ENCODE data around the gene EYA2. TPM values are rescaled to one million over a fixed set of nuclear protein-coding genes. Genes with fewer than 3 reads are reported as not detected.

Gene EYA2
- total RNA-seq, 4 donors from 2014 or later: 0.60 to 4.0 (median 0.99) TPM

DNA sequence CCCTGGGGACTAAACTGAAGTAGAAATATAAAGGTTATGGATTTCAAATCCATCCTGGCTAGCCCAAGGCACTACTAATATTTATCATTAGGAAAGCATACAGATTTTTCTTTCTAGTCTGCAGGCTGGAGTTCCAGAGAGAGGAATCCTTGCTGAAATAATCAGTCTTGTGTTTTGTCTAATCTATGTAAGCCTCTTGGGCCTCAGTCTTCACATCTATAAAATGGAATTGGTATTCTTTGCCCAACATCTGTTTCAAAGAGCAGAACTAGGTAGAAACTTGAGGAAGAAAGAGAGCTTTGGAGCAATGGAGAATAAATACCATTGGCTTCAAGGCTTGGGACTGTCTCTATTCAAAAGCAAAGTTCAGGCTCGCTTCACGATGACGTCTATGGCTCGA lies 249.8 kb downstream of the EYA2 start:
- ATAC-seq (no peak), DNase-seq (no peak)
- Histone ChIP-seq H3K4me1 (no peaks in the 10 kb centered on the region), H3K9me3 (no peaks in the 10 kb centered on the region), H3K36me3 (no peaks in the 10 kb centered on the region), H3K27me3 (no peaks in the 10 kb centered on the region), H3K27ac (no peak overlapping the region), H3K4me3 (no peak overlapping the region)
- intact Hi-C loops (cut with DNase I; ENCODE audit: low total_unique reads) (no loop called here), in situ Hi-C loops (cut with MboI; ENCODE audit: low sequenced_read_pairs in 4 of 4) (loop anchor here in 1 of 4 donors (25.0 kb wide), 1 partner anchor 382 kb away; no protein-coding TSS in a partner anchor)
- TF ChIP-seq, protein P1, sequence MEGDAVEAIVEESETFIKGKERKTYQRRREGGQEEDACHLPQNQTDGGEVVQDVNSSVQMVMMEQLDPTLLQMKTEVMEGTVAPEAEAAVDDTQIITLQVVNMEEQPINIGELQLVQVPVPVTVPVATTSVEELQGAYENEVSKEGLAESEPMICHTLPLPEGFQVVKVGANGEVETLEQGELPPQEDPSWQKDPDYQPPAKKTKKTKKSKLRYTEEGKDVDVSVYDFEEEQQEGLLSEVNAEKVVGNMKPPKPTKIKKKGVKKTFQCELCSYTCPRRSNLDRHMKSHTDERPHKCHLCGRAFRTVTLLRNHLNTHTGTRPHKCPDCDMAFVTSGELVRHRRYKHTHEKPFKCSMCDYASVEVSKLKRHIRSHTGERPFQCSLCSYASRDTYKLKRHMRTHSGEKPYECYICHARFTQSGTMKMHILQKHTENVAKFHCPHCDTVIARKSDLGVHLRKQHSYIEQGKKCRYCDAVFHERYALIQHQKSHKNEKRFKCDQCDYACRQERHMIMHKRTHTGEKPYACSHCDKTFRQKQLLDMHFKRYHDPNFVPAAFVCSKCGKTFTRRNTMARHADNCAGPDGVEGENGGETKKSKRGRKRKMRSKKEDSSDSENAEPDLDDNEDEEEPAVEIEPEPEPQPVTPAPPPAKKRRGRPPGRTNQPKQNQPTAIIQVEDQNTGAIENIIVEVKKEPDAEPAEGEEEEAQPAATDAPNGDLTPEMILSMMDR (IDR thresholded peaks at IDR 0.05 in 4 of 5, conservative IDR thresholded peaks at IDR 0.05 in 1 of 5): no peak
- TF ChIP-seq POLR2A (IDR thresholded peaks at IDR 0.05): no peak

GRCh38 chr20:47146686-47147085 lies 252.0 kb downstream of the EYA2 start:
- DNase-seq (no peak), ATAC-seq (no peak)
- no peaks in the 10 kb centered on the region for H3K4me1 ChIP-seq
- intact Hi-C loops (cut with DNase I; ENCODE audit: low total_unique reads) (no loop called here), in situ Hi-C loops (cut with MboI; ENCODE audit: low sequenced_read_pairs in 4 of 4) (loop anchor here in 2 of 4 donors (5.0 to 25.0 kb wide), 2 partner anchors 384 to 389 kb away; no protein-coding TSS in a partner anchor)
- no peak for TF ChIP-seq POLR2A (IDR thresholded peaks at IDR 0.05)
- TF ChIP-seq, protein P1 (IDR thresholded peaks at IDR 0.05 in 4 of 5, conservative IDR thresholded peaks at IDR 0.05 in 1 of 5): no peak
- H3K27ac ChIP-seq: no peak overlapping the region
- no peaks in the 10 kb centered on the region for H3K36me3 ChIP-seq
- no peaks in the 10 kb centered on the region for H3K27me3 ChIP-seq
- no peaks in the 10 kb centered on the region for H3K9me3 ChIP-seq
- H3K4me3 ChIP-seq: no peak overlapping the region

GRCh38 chr20:47148059-47148458 lies 253.4 kb downstream of the EYA2 start:
- Histone ChIP-seq H3K4me1 (no peaks in the 10 kb centered on the region), H3K36me3 (no peaks in the 10 kb centered on the region), H3K4me3 (no peak overlapping the region), H3K27ac (no peak overlapping the region), H3K9me3 (no peaks in the 10 kb centered on the region), H3K27me3 (no peaks in the 10 kb centered on the region)
- intact Hi-C loops (cut with DNase I; ENCODE audit: low total_unique reads) (no loop called here), in situ Hi-C loops (cut with MboI; ENCODE audit: low sequenced_read_pairs in 4 of 4) (loop anchor here in 2 of 4 donors (5.0 to 25.0 kb wide), 2 partner anchors 386 to 391 kb away; no protein-coding TSS in a partner anchor)
- DNase-seq (no peak), ATAC-seq (no peak)
- TF ChIP-seq POLR2A (IDR thresholded peaks at IDR 0.05): no peak
- TF ChIP-seq, protein P1 (IDR thresholded peaks at IDR 0.05 in 4 of 5, conservative IDR thresholded peaks at IDR 0.05 in 1 of 5): no peak

GRCh38 chr20:47149939-47150338 lies 255.3 kb downstream of the EYA2 start:
- Histone ChIP-seq H3K4me3 (no peak overlapping the region), H3K9me3 (no peaks in the 10 kb centered on the region), H3K27me3 (no peaks in the 10 kb centered on the region), H3K27ac (no peak overlapping the region), H3K36me3 (no peaks in the 10 kb centered on the region), H3K4me1 (no peaks in the 10 kb centered on the region)
- ATAC-seq (no peak), DNase-seq (no peak)
- intact Hi-C loops (cut with DNase I; ENCODE audit: low total_unique reads): loop anchor here (1.0 kb wide), 1 partner anchor 392 kb away; no protein-coding TSS in a partner anchor
- TF ChIP-seq POLR2A (IDR thresholded peaks at IDR 0.05): no peak
- TF ChIP-seq, protein P1 (IDR thresholded peaks at IDR 0.05 in 4 of 5, conservative IDR thresholded peaks at IDR 0.05 in 1 of 5): no peak
- in situ Hi-C loops (cut with MboI; ENCODE audit: low sequenced_read_pairs in 4 of 4): loop anchor here (5.0 to 25.0 kb wide), 2 partner anchors 388 to 393 kb away; no protein-coding TSS in a partner anchor
